Kidney (tissue), 14 donors: ENCODE measurements around the gene ANKRD44. TPM values are rescaled to one million over a fixed set of nuclear protein-coding genes. Genes with fewer than 3 reads are reported as not detected.

Experiments used
- DNase-seq, 5 donors: peaks; one replicate each; pipeline ENCODE4 v3.0.0-alpha.2; 2013 to 2020
- FAIRE-seq: peaks from 2 replicates; lab custom pipeline; 2012; peaks lifted over from hg19 to GRCh38; lab: Jason Lieb, UNC
- H3K27ac ChIP-seq, 2 donors: one replicate each; pipeline ENCODE4 v1.7.0; 2013; ENCODE audit warnings: low read depth in 2 of 2, low read length in 2 of 2, inconsistent platforms in 1 of 2
- H3K27me3 ChIP-seq: one replicate; pipeline ENCODE4 v1.7.1; 2013; ENCODE audit warnings: low read length, inconsistent platforms; ENCODE audit not compliant: control insufficient read depth, insufficient read depth
- H3K36me3 ChIP-seq, 3 donors: one replicate each; pipeline versions ENCODE4 v1.7.0 to v1.7.1; 2013; ENCODE audit warnings: low read length in 3 of 3, control low read depth in 1 of 3, inconsistent platforms in 1 of 3; ENCODE audit not compliant: insufficient read depth in 3 of 3, control insufficient read depth in 2 of 3
- H3K4me1 ChIP-seq, 3 donors: one replicate each; pipeline versions ENCODE4 v1.7.0 to v1.7.1; 2013; ENCODE audit warnings: low read length in 3 of 3, inconsistent platforms in 1 of 3, low read depth in 1 of 3; ENCODE audit not compliant: control insufficient read depth in 2 of 3, insufficient read depth in 2 of 3
- H3K4me3 ChIP-seq, 3 donors: one replicate each; pipeline versions ENCODE4 v1.7.0 to v1.8.1; 2013; ENCODE audit warnings: low read length in 3 of 3, control low read depth in 1 of 3, inconsistent platforms in 1 of 3
- H3K9ac ChIP-seq, 3 donors: one replicate each; pipeline versions ENCODE4 v1.7.0 to v1.7.1; 2013; ENCODE audit warnings: low read length in 3 of 3, control low read depth in 1 of 3, inconsistent platforms in 1 of 3
- H3K9me3 ChIP-seq, 3 donors: one replicate each; pipeline versions ENCODE4 v1.7.0 to v1.7.1; 2013; ENCODE audit warnings: low read length in 3 of 3, control low read depth in 1 of 3, inconsistent platforms in 1 of 3; ENCODE audit not compliant: control insufficient read depth in 2 of 3, insufficient read depth in 1 of 3
- intact Hi-C: fragments of 100-400 bp; cut with DNase I; formaldehyde crosslinking; loops from one replicate; pipeline ENCODE4 v1.11.1; 2022
- polyA plus RNA-seq: library from polyadenylated mRNA; stranded (reverse); fragments of 350-450 nt; fragmentation: Illumina TruSeq; extraction: RNeasy Lipid Tissue Mini Kit (QIAGEN cat#74804); gene quantifications from one replicate; pipeline ENCODE4 v1.2.3, GENCODE V29; 2014; ENCODE audit warnings: low read depth, low replicate concordance; ENCODE audit not compliant: insufficient read depth
- total RNA-seq: library from RNA; stranded (reverse); fragmentation: NEBNext Ultra II Directional; extraction: Animal tissue kit (Norgen Biotek cat#: 25700); gene quantifications from one replicate; pipeline ENCODE4 v1.2.1, GENCODE V29; 2021
- TF ChIP-seq, protein P1 (sequence below): IDR thresholded peaks from 3 replicates; pipeline ENCODE4 v1.5.1; 2012; ENCODE audit warnings: mild to moderate bottlenecking, moderate library complexity, borderline replicate concordance; ENCODE audit not compliant: insufficient read depth; ENCODE audit errors: extremely low read depth
- donor health status: control.
- donor health status: control.
- donor health status: control.
- donor health status: control.
- donor health status: control.
- donor health status: DM: yes; HTN: yes; CAD: no.
- donor health status: Normal renal cell carcinoma (clear cell type).

ANKRD44 gene
- total and polyA plus RNA-seq, 2 donors from 2014 or later: 2.2 to 39.2 TPM

DNA sequence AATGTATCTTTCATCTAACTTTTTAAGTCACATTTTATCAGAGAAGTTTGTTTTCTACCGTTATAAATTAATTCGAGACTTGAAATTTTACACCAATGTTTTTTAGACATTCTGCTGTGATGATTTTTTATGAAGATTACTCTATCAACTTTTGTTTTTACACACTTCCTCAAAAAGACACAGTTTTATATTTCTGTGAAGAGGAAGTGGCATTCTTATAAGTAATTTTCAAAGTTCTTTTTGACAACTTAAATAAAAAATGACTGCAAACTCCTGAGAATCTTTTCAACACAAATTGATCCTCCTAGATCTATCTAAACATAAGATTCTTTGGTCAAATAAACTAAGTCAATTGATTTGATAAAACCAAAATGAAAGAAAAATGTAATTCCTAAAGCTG, 13.7 kb downstream of the ANKRD44 start:
- intact Hi-C loops: no loop called here
- Histone ChIP-seq H3K27me3 (no peaks in the 10 kb centered on the region), H3K36me3 (no peaks in the 10 kb centered on the region), H3K27ac (no peak overlapping the region), H3K4me1 (no peaks in the 10 kb centered on the region), H3K9me3 (no peaks in the 10 kb centered on the region), H3K4me3 (no peak overlapping the region), H3K9ac (no peak overlapping the region)
- FAIRE-seq (peak; percentile 15), DNase-seq (no peak)
- TF ChIP-seq, protein P1, sequence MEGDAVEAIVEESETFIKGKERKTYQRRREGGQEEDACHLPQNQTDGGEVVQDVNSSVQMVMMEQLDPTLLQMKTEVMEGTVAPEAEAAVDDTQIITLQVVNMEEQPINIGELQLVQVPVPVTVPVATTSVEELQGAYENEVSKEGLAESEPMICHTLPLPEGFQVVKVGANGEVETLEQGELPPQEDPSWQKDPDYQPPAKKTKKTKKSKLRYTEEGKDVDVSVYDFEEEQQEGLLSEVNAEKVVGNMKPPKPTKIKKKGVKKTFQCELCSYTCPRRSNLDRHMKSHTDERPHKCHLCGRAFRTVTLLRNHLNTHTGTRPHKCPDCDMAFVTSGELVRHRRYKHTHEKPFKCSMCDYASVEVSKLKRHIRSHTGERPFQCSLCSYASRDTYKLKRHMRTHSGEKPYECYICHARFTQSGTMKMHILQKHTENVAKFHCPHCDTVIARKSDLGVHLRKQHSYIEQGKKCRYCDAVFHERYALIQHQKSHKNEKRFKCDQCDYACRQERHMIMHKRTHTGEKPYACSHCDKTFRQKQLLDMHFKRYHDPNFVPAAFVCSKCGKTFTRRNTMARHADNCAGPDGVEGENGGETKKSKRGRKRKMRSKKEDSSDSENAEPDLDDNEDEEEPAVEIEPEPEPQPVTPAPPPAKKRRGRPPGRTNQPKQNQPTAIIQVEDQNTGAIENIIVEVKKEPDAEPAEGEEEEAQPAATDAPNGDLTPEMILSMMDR: no peak

DNA sequence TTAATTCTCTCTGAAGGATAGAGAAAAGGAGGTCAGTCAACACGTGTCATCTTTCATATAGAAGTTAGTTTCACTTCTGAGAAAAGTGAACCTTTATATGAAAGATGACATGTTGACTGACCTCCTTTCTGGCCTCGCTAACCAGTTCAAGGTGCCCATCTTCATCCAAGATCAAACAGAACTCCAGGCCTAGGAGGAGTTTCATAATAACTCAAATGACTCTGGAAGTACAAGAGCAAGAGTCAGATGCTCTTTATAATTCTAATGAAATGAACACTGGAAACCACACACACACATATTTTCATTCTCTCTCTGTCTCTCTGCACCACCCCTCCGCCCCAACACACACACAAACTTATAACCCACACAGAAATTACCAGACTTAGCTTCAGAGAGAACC, 16.3 kb downstream of the ANKRD44 start:
- no peaks in the 10 kb centered on the region for H3K4me1 ChIP-seq
- no peaks in the 10 kb centered on the region for H3K9me3 ChIP-seq
- no peak overlapping the region for H3K4me3 ChIP-seq
- no peak overlapping the region for H3K9ac ChIP-seq
- FAIRE-seq (no peak), DNase-seq (no peak)
- H3K27ac ChIP-seq: no peak overlapping the region
- TF ChIP-seq, protein P1: no peak
- H3K27me3 ChIP-seq: no peaks in the 10 kb centered on the region
- intact Hi-C loops: no loop called here
- H3K36me3 ChIP-seq: no peaks in the 10 kb centered on the region

DNA sequence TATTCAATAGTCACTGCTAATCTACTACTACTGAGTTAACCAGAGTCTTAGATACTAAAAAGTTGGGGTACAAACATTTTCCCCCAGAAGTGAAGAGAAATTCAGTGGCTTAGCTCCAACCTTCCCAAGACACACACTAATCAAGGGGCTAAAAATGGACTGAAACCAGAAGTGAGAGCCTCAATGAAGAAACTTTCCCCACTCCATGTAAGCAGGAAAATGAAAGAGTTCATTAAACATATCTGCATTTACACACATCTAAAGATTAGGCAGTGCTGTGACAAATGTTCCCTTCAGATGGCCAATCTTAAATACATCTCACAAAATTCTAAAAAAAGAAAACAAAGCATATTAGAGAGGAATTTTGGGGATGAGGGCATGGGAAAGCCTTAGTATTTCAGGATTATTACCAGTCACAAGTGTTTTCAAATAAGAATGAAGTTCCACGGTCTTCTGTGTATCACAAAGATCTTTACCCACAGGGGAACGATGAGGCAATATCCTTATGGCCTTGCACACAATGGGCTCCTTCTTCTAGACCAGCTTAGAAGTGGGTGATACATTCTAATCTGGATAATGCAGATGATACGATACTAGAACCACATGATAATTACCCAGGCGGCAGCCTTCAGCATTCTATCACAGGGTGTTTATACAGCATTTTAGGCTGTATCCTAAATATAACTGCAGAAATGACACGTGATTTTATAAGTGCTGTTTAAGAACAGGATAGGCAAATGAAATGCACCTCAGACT, 17.1 kb downstream of the ANKRD44 start:
- Histone ChIP-seq H3K4me1 (no peaks in the 10 kb centered on the region), H3K36me3 (no peaks in the 10 kb centered on the region), H3K27me3 (no peaks in the 10 kb centered on the region), H3K9me3 (no peaks in the 10 kb centered on the region), H3K27ac (no peak overlapping the region), H3K4me3 (no peak overlapping the region), H3K9ac (no peak overlapping the region)
- intact Hi-C loops: no loop called here
- TF ChIP-seq, protein P1: no peak
- FAIRE-seq (no peak), DNase-seq (no peak)
